Activated CD4-positive, alpha-beta T cell treated with anti-CD3 and anti-CD28 coated beads, Interleukin-2, amount 50 U/mL, for 24 hours (primary cell): ENCODE measurements around the gene AVPR2.
A peak's percentile ranks its signal among the peaks of the same experiment; 100 is the strongest.

ENCODE experiments used
- DNase-seq, 2 donors: peaks; one replicate each; pipeline ENCODE4 v3.0.0-alpha.2; 2020; ENCODE audit warnings: low read depth in 1 of 2, low spot score in 1 of 2

AVPR2 gene

GRCh38 chrX:153948847-153949805, 44.7 kb downstream of the AVPR2 start:
- DNase-seq: no peak

GRCh38 chrX:153950127-153950526, 45.7 kb downstream of the AVPR2 start:
- no peak for DNase-seq

GRCh38 chrX:153951683-153952372, 47.4 kb downstream of the AVPR2 start:
- no peak for DNase-seq

- no peak for DNase-seq
Measured at GRCh38 chrX:153952373-153953026, 48.0 kb downstream of the AVPR2 start.

GRCh38 chrX:153953342-153953830, 48.9 kb downstream of the AVPR2 start:
- DNase-seq: peak; percentile 47 to 66

GRCh38 chrX:153953892-153954557, 49.6 kb downstream of the AVPR2 start:
- no peak for DNase-seq

GRCh38 chrX:153954558-153955227, 50.2 kb downstream of the AVPR2 start:
- DNase-seq: no peak

- no peak for DNase-seq
Measured at GRCh38 chrX:153955228-153955732, 50.8 kb downstream of the AVPR2 start.

GRCh38 chrX:153956044-153956907, 51.8 kb downstream of the AVPR2 start:
- DNase-seq: no peak
